ENCODE results near the gene USP13. TPM values are rescaled to one million over a fixed set of nuclear protein-coding genes. Genes with fewer than 3 reads are reported as not detected.

The USP13 gene
- total and polyA plus RNA-seq, 2 of the 13 experiments (the other 11 are each of a cell fraction or from before 2014, with no cell fraction given): 15.9 to 36.7 TPM

- TF ChIP-seq TCF7 (IDR thresholded peaks at IDR 0.05; ENCODE audit: low read depth): peak; percentile 73
- TF ChIP-seq GATAD2A (CRISPR knock-in tag; IDR thresholded peaks at IDR 0.05): peak; percentile 82
- 0 out of 2 replicates have a peak, but pooled peaks have one; percentile 26 for TF ChIP-seq ZNF792 (CRISPR knock-in tag; IDR thresholded peaks at IDR 0.05)
- peak in 1 of 2 experiments; percentile 87; a peak in 2 of 4 replicates for TF ChIP-seq EP300 (IDR thresholded peaks at IDR 0.05; ENCODE audit: low read depth in 2 of 2, low read length in 2 of 2)
- TF ChIP-seq EP300 (CRISPR knock-in tag; IDR thresholded peaks at IDR 0.05; ENCODE audit: borderline replicate concordance): peak; percentile 54; the same call in 1 of the 2 replicates
- no peak for TF ChIP-seq ZKSCAN1 (IDR thresholded peaks at IDR 0.05; ENCODE audit: low read length)
- peak; percentile 69 for TF ChIP-seq ELF3 (CRISPR knock-in tag; IDR thresholded peaks at IDR 0.05)
- no peak for TF ChIP-seq HNF1B (CRISPR knock-in tag; IDR thresholded peaks at IDR 0.05)
Observed at GRCh38 chr3:179734497-179735281, 81.8 kb downstream of the USP13 start (continued).

DNA sequence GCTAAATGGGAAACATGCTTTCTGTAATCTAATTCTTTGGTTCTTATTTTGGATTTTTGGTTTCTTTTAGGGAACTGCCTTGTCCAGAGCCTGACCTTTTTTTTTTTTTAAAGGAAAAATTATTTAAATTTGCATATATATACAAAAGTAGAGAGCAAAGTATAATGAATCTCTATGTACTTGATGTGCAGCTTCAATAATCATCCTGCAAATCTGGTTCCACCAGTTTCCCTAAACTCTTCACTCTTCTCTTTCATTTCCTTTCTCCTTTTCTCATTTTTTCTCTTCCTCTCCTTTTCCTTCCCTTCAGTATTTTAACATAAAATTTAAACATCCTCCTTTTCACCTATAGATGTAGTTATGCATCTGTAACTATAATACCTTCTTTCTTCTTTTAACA lies 82.5 kb downstream of the USP13 start:
- Histone ChIP-seq H3K27ac (ENCODE audit: extremely low read length, insufficient read depth, low read length) (peak overlapping the region; percentile 77), H3K79me2 (ENCODE audit: insufficient read depth, low read length) (peaks cover 27% of the 10 kb centered on the region), H3K9ac (ENCODE audit: insufficient read depth, low read depth, low read length) (peak overlapping the region; percentile 56), H3K4me2 (ENCODE audit: low read depth, low read length) (peak overlapping the region; percentile 68), H3K36me3 (replicated peaks in 1 of 2; ENCODE audit: control insufficient read depth in 1 of 2, insufficient read depth in 2 of 2, low read length in 2 of 2) (peaks cover 14 to 25% of the 10 kb centered on the region in 2 experiments; a peak in 4 of 5 replicates), H4K20me1 (ENCODE audit: insufficient read depth, low read length) (no peaks in the 10 kb centered on the region), H3K4me3 (replicated peaks in 1 of 3; ENCODE audit: insufficient read depth in 1 of 3, low read depth in 2 of 3, low read length in 3 of 3) (peak overlapping the region in 1 of 3 experiments; percentile 19; a peak in 1 of 6 replicates), H3K4me1 (ENCODE audit: insufficient read depth, low read length) (peaks cover 94% of the 10 kb centered on the region), H2AFZ (ENCODE audit: low read length) (no peak overlapping the region), H3K9me3 (ENCODE audit: low read length) (no peaks in the 10 kb centered on the region), H3K27me3 (ENCODE audit: control insufficient read depth in 1 of 2, insufficient read depth in 2 of 2, low read length in 2 of 2) (no peaks in the 10 kb centered on the region)
- TF ChIP-seq NFRKB (IDR thresholded peaks at IDR 0.05): no peak
- no peak for TF ChIP-seq ZNF350 (CRISPR knock-in tag; IDR thresholded peaks at IDR 0.05; ENCODE audit: borderline replicate concordance, low read depth)
- TF ChIP-seq HNRNPUL1 (IDR thresholded peaks at IDR 0.05; ENCODE audit: low read depth, low read length): no peak
- TF ChIP-seq BHLHE40 (IDR thresholded peaks at IDR 0.05; ENCODE audit: low read length): no peak
- no peak for ATAC-seq
- ChIA-PET POLR2A (interaction anchor here (1.3 to 1.5 kb wide), 3 partner anchors 74 to 131 kb away, joined by 3 to 4 read pairs (median 3); partner anchors contain the start of genes MRPL47 and NDUFB5), CTCF (ENCODE audit: low intra/inter-chr PET ratio, low total read pairs) (no interaction called here)
- in situ Hi-C loops (cut with HindIII; ENCODE audit: extremely low pct_ligation_motif_present, low pct_unique_long_range_greater_than_20kb) (no loop called here), intact Hi-C loops (cut with micrococcal nuclease; ENCODE audit: unreplicated experiment) (no loop called here)
- no peak for FAIRE-seq
- no TSS peak for BruUV-seq (replicated peaks)
- no peak for DNase-seq (ENCODE audit: low spot score)

Measured in HepG2 (cell line).